Stomach smooth muscle (tissue), 2 donors: Measurements from ENCODE around the gene ATP7B.

ENCODE experiments used
- H3K27ac ChIP-seq: one replicate; pipeline ENCODE4 v1.7.0; 2013; ENCODE audit warnings: mild to moderate bottlenecking, low read length, inconsistent platforms
- H3K27me3 ChIP-seq, 2 donors: one replicate each; pipeline ENCODE4 v1.7.0; 2013; ENCODE audit warnings: low read length in 2 of 2; ENCODE audit not compliant: insufficient read depth in 2 of 2, control insufficient read depth in 1 of 2
- H3K36me3 ChIP-seq, 2 donors: one replicate each; pipeline ENCODE4 v1.7.0; 2013; ENCODE audit warnings: low read length in 2 of 2; ENCODE audit not compliant: control insufficient read depth in 2 of 2, insufficient read depth in 2 of 2
- H3K4me1 ChIP-seq: one replicate; pipeline ENCODE4 v1.7.0; 2013; ENCODE audit warnings: low read length; ENCODE audit not compliant: control insufficient read depth, insufficient read depth
- H3K4me3 ChIP-seq, 2 donors: one replicate each; pipeline ENCODE4 v1.7.0; 2013; ENCODE audit warnings: low read length in 2 of 2
- H3K9ac ChIP-seq, 2 donors: one replicate each; pipeline ENCODE4 v1.7.0; 2013; ENCODE audit warnings: low read length in 2 of 2, mild to moderate bottlenecking in 1 of 2
- H3K9me3 ChIP-seq, 2 donors: one replicate each; pipeline ENCODE4 v1.7.0; 2013; ENCODE audit warnings: low read length in 2 of 2; ENCODE audit not compliant: control insufficient read depth in 2 of 2
- donor health status: healthy.
- donor health status: Pancreatic carcinoma.

The ATP7B gene

GRCh38 chr13:51907040-51907732 is 104.1 kb downstream of the ATP7B start:
- H3K4me3 ChIP-seq: no peak overlapping the region
- no peak overlapping the region for H3K27ac ChIP-seq

DNA sequence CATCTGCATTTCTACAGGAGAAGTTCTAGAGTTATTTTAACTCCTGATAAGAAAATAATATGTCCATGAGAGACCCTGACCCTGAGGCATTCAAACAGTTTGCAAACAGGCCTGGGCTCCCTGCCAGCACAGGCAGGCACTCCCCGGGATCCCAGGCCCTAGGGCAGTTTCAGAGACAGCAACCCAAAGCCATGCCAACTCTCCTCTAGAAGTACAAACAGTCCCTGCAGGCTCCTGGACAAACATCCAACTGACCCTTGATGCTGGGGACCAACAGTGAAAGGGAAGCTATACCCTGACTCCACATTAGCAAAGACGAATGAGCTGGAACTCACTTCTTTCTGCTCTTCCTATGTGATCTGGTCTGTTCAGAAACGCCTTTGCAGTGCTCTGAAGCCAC is 104.7 kb downstream of the ATP7B start:
- H3K4me3 ChIP-seq: no peak overlapping the region
- H3K27ac ChIP-seq: no peak overlapping the region
- H3K4me1 ChIP-seq: peaks cover 4% of the 10 kb centered on the region
- H3K27me3 ChIP-seq: no peaks in the 10 kb centered on the region
- no peak overlapping the region for H3K9ac ChIP-seq
- H3K9me3 ChIP-seq: no peaks in the 10 kb centered on the region
- H3K36me3 ChIP-seq: no peaks in the 10 kb centered on the region

More at GRCh38 chr13:51907040-51907732, 104.1 kb downstream of the ATP7B start:
- no peak overlapping the region for H3K9ac ChIP-seq
- H3K9me3 ChIP-seq: no peaks in the 10 kb centered on the region
- peaks cover 4% of the 10 kb centered on the region for H3K4me1 ChIP-seq
- H3K27me3 ChIP-seq: no peaks in the 10 kb centered on the region
- H3K36me3 ChIP-seq: no peaks in the 10 kb centered on the region

- Histone ChIP-seq H3K4me1 (peaks cover 4% of the 10 kb centered on the region), H3K27ac (no peak overlapping the region), H3K9ac (no peak overlapping the region), H3K9me3 (no peaks in the 10 kb centered on the region), H3K27me3 (no peaks in the 10 kb centered on the region), H3K4me3 (no peak overlapping the region), H3K36me3 (no peaks in the 10 kb centered on the region)
Observed at GRCh38 chr13:51905787-51906186, 105.5 kb downstream of the ATP7B start.

GRCh38 chr13:51902776-51903175 is 108.5 kb downstream of the ATP7B start:
- Histone ChIP-seq H3K27me3 (no peaks in the 10 kb centered on the region), H3K27ac (no peak overlapping the region), H3K36me3 (no peaks in the 10 kb centered on the region), H3K9me3 (no peaks in the 10 kb centered on the region), H3K4me1 (peaks cover 4% of the 10 kb centered on the region), H3K9ac (no peak overlapping the region), H3K4me3 (no peak overlapping the region)

GRCh38 chr13:51900471-51900870 is 110.8 kb downstream of the ATP7B start:
- no peak overlapping the region for H3K27ac ChIP-seq
- no peak overlapping the region for H3K4me3 ChIP-seq
- no peaks in the 10 kb centered on the region for H3K9me3 ChIP-seq
- no peaks in the 10 kb centered on the region for H3K36me3 ChIP-seq
- H3K9ac ChIP-seq: no peak overlapping the region
- no peaks in the 10 kb centered on the region for H3K27me3 ChIP-seq
- H3K4me1 ChIP-seq: no peaks in the 10 kb centered on the region

DNA sequence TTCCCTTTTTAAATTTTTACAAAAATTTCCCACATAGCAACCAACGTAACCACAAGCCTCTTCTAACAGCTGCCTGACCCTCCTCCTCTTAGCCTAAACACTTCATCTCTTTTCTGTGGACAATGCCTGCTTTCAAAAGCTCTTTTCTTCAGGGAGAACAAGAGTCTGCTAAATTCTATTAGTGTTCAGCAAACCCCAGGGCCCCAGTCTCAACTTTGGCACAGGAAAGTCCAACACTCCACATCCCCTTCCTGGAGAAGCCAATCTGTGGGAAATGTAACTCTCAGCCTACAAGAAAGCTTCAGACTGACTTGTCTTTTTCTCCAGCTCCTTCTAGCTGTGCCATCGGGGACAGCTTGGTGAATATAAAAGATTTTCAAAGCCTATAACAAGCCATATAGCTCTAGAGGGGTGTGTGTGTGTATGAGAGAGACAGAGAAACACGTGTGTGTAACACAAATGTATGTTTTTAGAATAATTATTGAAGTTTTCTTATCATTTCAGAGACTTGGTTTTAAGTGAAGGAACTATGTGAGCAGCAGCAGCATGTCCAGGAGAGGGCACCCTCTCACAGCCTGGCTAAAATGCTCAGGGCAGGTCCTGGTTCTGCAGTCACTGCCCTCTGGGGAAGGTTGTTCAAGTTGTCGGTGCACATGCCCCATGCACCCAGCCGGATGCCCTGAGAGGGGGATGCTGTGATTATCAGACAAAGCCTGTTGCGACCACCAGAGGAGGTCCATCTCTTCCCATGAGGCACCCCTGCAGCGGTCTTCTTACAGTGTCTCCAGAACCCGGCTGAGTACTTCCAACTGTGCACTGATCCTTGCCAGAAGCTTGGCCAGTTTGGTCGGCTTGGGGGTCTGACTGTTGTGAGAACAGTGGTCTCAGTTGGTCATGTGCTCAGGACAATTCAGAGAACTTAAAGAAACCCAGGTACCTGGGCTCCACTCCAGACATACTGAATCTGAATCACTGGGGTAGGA is 115.1 kb downstream of the ATP7B start:
- no peak overlapping the region for H3K4me3 ChIP-seq
- no peaks in the 10 kb centered on the region for H3K4me1 ChIP-seq
- H3K36me3 ChIP-seq: no peaks in the 10 kb centered on the region
- H3K9me3 ChIP-seq: no peaks in the 10 kb centered on the region
- H3K27me3 ChIP-seq: no peaks in the 10 kb centered on the region
- H3K9ac ChIP-seq: no peak overlapping the region
- no peak overlapping the region for H3K27ac ChIP-seq

- Histone ChIP-seq H3K27me3 (no peaks in the 10 kb centered on the region), H3K4me3 (no peak overlapping the region), H3K27ac (no peak overlapping the region), H3K36me3 (no peaks in the 10 kb centered on the region), H3K9me3 (no peaks in the 10 kb centered on the region), H3K9ac (no peak overlapping the region), H3K4me1 (no peaks in the 10 kb centered on the region)
Observed at GRCh38 chr13:51894239-51894638, 117.0 kb downstream of the ATP7B start.

- Histone ChIP-seq H3K4me3 (no peak overlapping the region), H3K36me3 (no peaks in the 10 kb centered on the region), H3K27me3 (no peaks in the 10 kb centered on the region), H3K27ac (no peak overlapping the region), H3K4me1 (no peaks in the 10 kb centered on the region), H3K9me3 (no peaks in the 10 kb centered on the region), H3K9ac (no peak overlapping the region)
Observed at GRCh38 chr13:51892657-51893056, 118.6 kb downstream of the ATP7B start.

- no peaks in the 10 kb centered on the region for H3K27me3 ChIP-seq
- H3K27ac ChIP-seq: no peak overlapping the region
- H3K4me1 ChIP-seq: no peaks in the 10 kb centered on the region
- H3K9me3 ChIP-seq: no peaks in the 10 kb centered on the region
- H3K9ac ChIP-seq: no peak overlapping the region
- no peak overlapping the region for H3K4me3 ChIP-seq
- no peaks in the 10 kb centered on the region for H3K36me3 ChIP-seq
Observed at GRCh38 chr13:51887468-51887867, 123.8 kb downstream of the ATP7B start.

DNA sequence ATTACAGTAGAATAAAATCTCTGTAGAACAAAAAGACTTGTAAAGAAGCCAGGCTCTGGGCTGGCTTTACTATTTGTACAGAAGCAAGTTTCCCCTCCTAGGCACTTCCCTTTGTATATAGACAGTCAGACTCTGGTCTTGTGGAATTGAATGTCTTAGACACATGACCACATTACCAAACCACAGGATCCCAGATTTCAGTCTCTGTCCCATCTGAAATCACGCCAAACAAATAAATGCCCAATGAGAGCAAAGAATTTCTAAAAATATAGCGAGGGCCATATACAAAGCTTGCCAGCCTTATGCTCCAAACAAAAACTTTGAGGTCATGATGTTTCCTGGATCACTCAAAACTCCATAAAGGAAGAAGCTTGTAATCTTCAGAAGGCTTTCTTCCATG is 125.6 kb downstream of the ATP7B start:
- Histone ChIP-seq H3K9ac (no peak overlapping the region), H3K9me3 (peaks cover 0 to 4% of the 10 kb centered on the region in 2 donors), H3K4me1 (no peaks in the 10 kb centered on the region), H3K27me3 (no peaks in the 10 kb centered on the region), H3K36me3 (no peaks in the 10 kb centered on the region), H3K27ac (no peak overlapping the region), H3K4me3 (no peak overlapping the region)

DNA sequence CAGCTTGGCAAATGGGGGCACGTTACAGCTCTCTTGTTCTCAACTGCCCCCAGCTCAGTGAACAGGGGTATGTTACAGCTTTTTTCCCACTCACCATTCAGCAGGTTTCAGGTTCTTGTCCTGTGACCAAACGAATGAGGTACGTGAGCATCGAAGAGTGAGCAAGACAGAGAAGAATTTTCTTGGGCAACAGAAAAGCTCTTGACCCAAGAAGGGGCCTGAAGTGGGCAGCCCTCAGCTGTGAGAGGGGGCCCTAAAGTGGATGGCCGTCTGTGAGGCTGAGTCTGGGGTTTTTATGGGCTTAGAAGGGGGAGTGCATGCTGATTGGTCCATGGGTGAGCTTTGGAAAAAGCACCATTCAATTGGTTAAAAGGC is 128.0 kb downstream of the ATP7B start:
- Histone ChIP-seq H3K36me3 (no peaks in the 10 kb centered on the region), H3K4me1 (no peaks in the 10 kb centered on the region), H3K27me3 (no peaks in the 10 kb centered on the region), H3K4me3 (no peak overlapping the region), H3K27ac (no peak overlapping the region), H3K9ac (no peak overlapping the region), H3K9me3 (peaks cover 0 to 4% of the 10 kb centered on the region in 2 donors)
